ENCODE data around the gene ACCSL.

- TF ChIP-seq GATA2 (IDR thresholded peaks at IDR 0.05; ENCODE audit: low read depth, low read length) (no peak), GATA3 (IDR thresholded peaks at IDR 0.05; ENCODE audit: low read depth, low read length) (no peak)
Observed at GRCh38 chr11:44025727-44026126, 22.1 kb upstream of the ACCSL start.
